ENCODE measurements around the gene CD22. TPM values are rescaled to one million over a fixed set of nuclear protein-coding genes. Genes with fewer than 3 reads are reported as not detected.

The CD22 gene
- polyA plus RNA-seq, 1 donor (not counting 4 experiments of a cell fraction or from before 2014, with no cell fraction given), result 0.26 TPM

GRCh38 chr19:35294859-35295791, 33.9 kb upstream of the CD22 start:
- no peak for TF ChIP-seq CTCF (optimal IDR thresholded peaks at IDR 0.05 in 1 of 3, IDR thresholded peaks at IDR 0.05 in 1 of 3, conservative IDR thresholded peaks at IDR 0.05 in 1 of 3; ENCODE audit: extremely low read depth in 1 of 3, insufficient read depth in 2 of 3, low read length in 3 of 3)
- no peak for TF ChIP-seq EZH2 (IDR thresholded peaks at IDR 0.05; ENCODE audit: low read length)
- H3K9me3 ChIP-seq (ENCODE audit: control insufficient read depth, low read depth, low read length), result no peaks in the 10 kb centered on the region
- no peaks in the 10 kb centered on the region for H4K20me1 ChIP-seq (ENCODE audit: control insufficient read depth, extremely low read depth, insufficient read depth, low read length)
- H3K4me1 ChIP-seq (ENCODE audit: control insufficient read depth, extremely low read depth, insufficient read depth, low read length), result no peaks in the 10 kb centered on the region
- H3K27ac ChIP-seq (ENCODE audit: control insufficient read depth, insufficient read depth, low read length), result no peak overlapping the region
- no peak for FAIRE-seq
- H2AFZ ChIP-seq (ENCODE audit: control insufficient read depth, low read length), result no peak overlapping the region
- no peak overlapping the region for H3K4me3 ChIP-seq (ENCODE audit: control insufficient read depth in 2 of 3, extremely low read depth in 1 of 3, insufficient read depth in 2 of 3, low read depth in 1 of 3, low read length in 3 of 3)
- H3K36me3 ChIP-seq (ENCODE audit: control insufficient read depth in 2 of 2, extremely low read depth in 1 of 2, insufficient read depth in 2 of 2, low read length in 2 of 2), result no peaks in the 10 kb centered on the region
- DNase-seq (ENCODE audit: low read depth, low spot score), result no peak
- H3K4me2 ChIP-seq (ENCODE audit: control insufficient read depth, extremely low read depth, insufficient read depth, low read depth, low read length), result no peak overlapping the region
- dilution Hi-C loops (cut with MboI; ENCODE audit: extremely low pct_ligation_motif_present, low sequenced_read_pairs), result no loop called here
- H3K27me3 ChIP-seq (ENCODE audit: control insufficient read depth, extremely low read depth, insufficient read depth, low read length), result peaks cover 51% of the 10 kb centered on the region
- no peak overlapping the region for H3K9ac ChIP-seq (ENCODE audit: control insufficient read depth, extremely low read depth, insufficient read depth, low read length)
- no peaks in the 10 kb centered on the region for H3K9me1 ChIP-seq (ENCODE audit: control insufficient read depth, extremely low read depth, insufficient read depth, low read length)
- no peaks in the 10 kb centered on the region for H3K79me2 ChIP-seq (ENCODE audit: control insufficient read depth, insufficient read depth, low read length)

- FAIRE-seq, result no peak
- dilution Hi-C loops (cut with MboI; ENCODE audit: extremely low pct_ligation_motif_present, low sequenced_read_pairs), result no loop called here
- peaks cover 46% of the 10 kb centered on the region for H3K27me3 ChIP-seq (ENCODE audit: control insufficient read depth, extremely low read depth, insufficient read depth, low read length)
- no peak for DNase-seq (ENCODE audit: low read depth, low spot score)
- H4K20me1 ChIP-seq (ENCODE audit: control insufficient read depth, extremely low read depth, insufficient read depth, low read length), result no peaks in the 10 kb centered on the region
- H3K9me1 ChIP-seq (ENCODE audit: control insufficient read depth, extremely low read depth, insufficient read depth, low read length), result no peaks in the 10 kb centered on the region
- no peaks in the 10 kb centered on the region for H3K4me1 ChIP-seq (ENCODE audit: control insufficient read depth, extremely low read depth, insufficient read depth, low read length)
- H3K4me3 ChIP-seq (ENCODE audit: control insufficient read depth in 2 of 3, extremely low read depth in 1 of 3, insufficient read depth in 2 of 3, low read depth in 1 of 3, low read length in 3 of 3), result no peak overlapping the region
- H3K79me2 ChIP-seq (ENCODE audit: control insufficient read depth, insufficient read depth, low read length), result no peaks in the 10 kb centered on the region
- no peak overlapping the region for H2AFZ ChIP-seq (ENCODE audit: control insufficient read depth, low read length)
- TF ChIP-seq EZH2 (IDR thresholded peaks at IDR 0.05; ENCODE audit: low read length) (no peak), CTCF (optimal IDR thresholded peaks at IDR 0.05 in 1 of 3, IDR thresholded peaks at IDR 0.05 in 1 of 3, conservative IDR thresholded peaks at IDR 0.05 in 1 of 3; ENCODE audit: extremely low read depth in 1 of 3, insufficient read depth in 2 of 3, low read length in 3 of 3) (no peak)
- H3K9ac ChIP-seq (ENCODE audit: control insufficient read depth, extremely low read depth, insufficient read depth, low read length), result no peak overlapping the region
- no peaks in the 10 kb centered on the region for H3K9me3 ChIP-seq (ENCODE audit: control insufficient read depth, low read depth, low read length)
- H3K4me2 ChIP-seq (ENCODE audit: control insufficient read depth, extremely low read depth, insufficient read depth, low read depth, low read length), result no peak overlapping the region
- H3K27ac ChIP-seq (ENCODE audit: control insufficient read depth, insufficient read depth, low read length), result no peak overlapping the region
- H3K36me3 ChIP-seq (ENCODE audit: control insufficient read depth in 2 of 2, extremely low read depth in 1 of 2, insufficient read depth in 2 of 2, low read length in 2 of 2), result no peaks in the 10 kb centered on the region
These were observed 33.1 kb upstream of the CD22 start for GRCh38 chr19:35295792-35296462.

Data from keratinocyte (primary cell).